Stimulated activated effector memory CD8-positive, alpha-beta T cell treated with anti-CD3 and anti-CD28 coated beads, Interleukin-12 subunit alpha, Interleukin-12 subunit beta, amount 100 ng/mL, for 72 hours (primary cell): ENCODE results near the gene PRKAA2.
A peak's percentile ranks its signal among the peaks of the same experiment; 100 is the strongest.

Source experiments
- ATAC-seq: fragments of 150-1000 bp; cut with Tn5 transposase; 2 replicates; pipeline ENCODE4 v1.10.0; 2021
- DNase-seq, 2 donors: peaks; one replicate each; pipeline ENCODE4 v3.0.0; 2021 to 2022; ENCODE audit warnings: low spot score in 2 of 2
- H3K27ac Mint-ChIP-seq: one replicate; pipeline ENCODE4 v1.8.0; 2022; ENCODE audit warnings: mild to moderate bottlenecking, mixed read lengths
- H3K36me3 Mint-ChIP-seq: one replicate; pipeline ENCODE4 v1.8.0; 2022; ENCODE audit warnings: mild to moderate bottlenecking, mixed read lengths
- H3K4me1 Mint-ChIP-seq: one replicate; pipeline ENCODE4 v1.8.0; 2022; ENCODE audit warnings: mixed read lengths
- H3K4me3 Mint-ChIP-seq: one replicate; pipeline ENCODE4 v1.8.0; 2022; ENCODE audit warnings: mild to moderate bottlenecking, mixed read lengths
- H3K9me3 Mint-ChIP-seq: one replicate; pipeline ENCODE4 v1.8.0; 2022; ENCODE audit warnings: mixed read lengths

Gene PRKAA2

DNA sequence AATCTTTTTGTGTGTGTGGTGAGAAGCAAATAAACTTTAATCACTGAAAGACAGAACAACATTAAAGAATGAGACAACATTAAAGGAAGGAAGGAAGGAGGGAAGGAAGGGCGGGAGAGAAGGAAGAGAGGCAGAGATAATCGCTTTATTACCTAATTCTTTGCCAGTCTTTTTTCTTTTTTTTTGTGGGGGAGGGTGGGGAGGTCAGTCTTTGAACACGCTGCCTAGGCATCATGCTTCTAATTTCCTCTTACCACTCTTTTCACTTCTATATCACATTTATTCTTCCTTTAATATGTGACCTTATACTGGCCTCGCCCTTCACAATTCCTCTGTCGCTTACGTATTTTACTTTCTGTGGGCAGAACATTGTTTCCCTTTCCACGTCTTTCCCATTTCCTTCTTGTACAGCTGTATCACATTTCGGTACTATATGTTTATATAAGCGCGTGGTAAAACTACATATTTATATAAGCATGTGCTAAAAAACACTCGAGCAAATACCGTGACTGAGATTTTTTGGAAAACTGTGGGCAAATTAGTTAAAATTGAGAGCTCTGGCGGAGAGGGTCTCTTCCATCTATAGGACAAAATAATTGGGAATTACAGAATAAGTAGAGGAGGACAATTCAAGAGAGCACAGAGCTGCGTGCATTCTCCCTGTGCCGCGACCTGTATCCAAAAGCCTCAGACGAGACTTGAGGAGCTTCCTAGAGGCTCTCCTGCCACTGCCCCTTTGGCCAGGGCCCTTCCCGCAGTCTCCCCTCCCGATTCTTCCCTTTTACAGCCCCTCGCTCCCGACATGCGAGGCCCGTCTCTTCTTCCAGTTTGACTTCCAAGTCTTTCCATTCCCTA, 823 bp upstream of the PRKAA2 start:
- H3K4me3 Mint-ChIP-seq: no peak overlapping the region
- H3K9me3 Mint-ChIP-seq: no peaks in the 10 kb centered on the region
- no peak for ATAC-seq
- H3K27ac Mint-ChIP-seq: no peak overlapping the region
- H3K36me3 Mint-ChIP-seq: no peaks in the 10 kb centered on the region
- H3K4me1 Mint-ChIP-seq: no peaks in the 10 kb centered on the region
- DNase-seq: no peak

DNA sequence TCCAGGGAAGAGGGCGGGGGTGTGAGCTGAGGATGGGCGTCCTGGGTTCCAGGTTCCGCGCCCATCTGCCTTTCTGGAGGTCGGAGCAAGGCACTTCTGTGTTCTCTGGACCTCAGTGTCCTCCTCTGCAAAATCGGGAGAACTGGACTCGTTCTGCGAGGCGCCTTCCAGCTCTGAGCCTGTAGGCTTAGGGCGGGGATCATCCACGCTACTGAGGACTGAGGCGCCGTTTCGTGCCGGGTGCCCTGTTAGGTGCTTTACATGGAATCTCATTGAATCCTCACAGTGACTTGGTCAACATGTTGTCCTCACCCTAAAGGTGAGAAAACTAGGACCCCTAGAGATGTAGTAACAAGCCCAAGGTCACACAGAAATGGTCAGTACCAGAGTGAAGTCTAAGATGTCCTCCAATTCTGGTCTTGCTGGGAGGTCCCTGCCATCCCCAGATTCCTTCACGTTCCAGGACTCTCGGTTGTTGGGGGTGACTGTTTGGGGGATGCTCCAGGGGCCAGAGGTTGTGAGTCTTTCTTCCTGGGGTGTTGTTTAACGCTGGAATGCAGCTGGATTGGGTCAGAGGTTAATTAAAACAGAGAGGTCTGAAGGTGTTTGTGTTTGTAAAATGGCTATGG, 677 bp downstream of the PRKAA2 start:
- no peaks in the 10 kb centered on the region for H3K36me3 Mint-ChIP-seq
- H3K4me3 Mint-ChIP-seq: no peak overlapping the region
- DNase-seq (no peak), ATAC-seq (peak; percentile 13)
- H3K4me1 Mint-ChIP-seq: no peaks in the 10 kb centered on the region
- H3K9me3 Mint-ChIP-seq: no peaks in the 10 kb centered on the region
- H3K27ac Mint-ChIP-seq: no peak overlapping the region

DNA sequence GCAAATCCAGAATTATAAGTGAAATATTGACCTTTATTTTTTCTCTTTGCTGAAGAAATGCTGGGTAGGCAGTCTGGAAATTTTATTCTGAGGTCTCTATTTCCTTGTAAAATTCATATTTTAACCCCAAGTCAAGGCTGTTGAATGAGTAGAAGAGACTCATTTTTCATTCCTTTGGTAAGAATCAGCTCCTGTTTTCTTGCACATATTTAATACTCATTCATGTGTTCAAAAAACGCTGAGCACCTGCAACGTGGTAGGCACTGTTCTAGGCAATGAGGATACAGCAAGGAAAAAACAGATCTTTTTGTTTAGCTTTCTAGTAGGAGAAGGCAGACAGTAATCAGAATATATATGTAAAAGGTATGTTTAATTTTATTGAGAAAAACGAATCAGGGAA, 1.5 kb downstream of the PRKAA2 start:
- no peak overlapping the region for H3K4me3 Mint-ChIP-seq
- no peaks in the 10 kb centered on the region for H3K36me3 Mint-ChIP-seq
- H3K4me1 Mint-ChIP-seq: no peaks in the 10 kb centered on the region
- H3K27ac Mint-ChIP-seq: no peak overlapping the region
- DNase-seq (no peak), ATAC-seq (no peak)
- no peaks in the 10 kb centered on the region for H3K9me3 Mint-ChIP-seq

DNA sequence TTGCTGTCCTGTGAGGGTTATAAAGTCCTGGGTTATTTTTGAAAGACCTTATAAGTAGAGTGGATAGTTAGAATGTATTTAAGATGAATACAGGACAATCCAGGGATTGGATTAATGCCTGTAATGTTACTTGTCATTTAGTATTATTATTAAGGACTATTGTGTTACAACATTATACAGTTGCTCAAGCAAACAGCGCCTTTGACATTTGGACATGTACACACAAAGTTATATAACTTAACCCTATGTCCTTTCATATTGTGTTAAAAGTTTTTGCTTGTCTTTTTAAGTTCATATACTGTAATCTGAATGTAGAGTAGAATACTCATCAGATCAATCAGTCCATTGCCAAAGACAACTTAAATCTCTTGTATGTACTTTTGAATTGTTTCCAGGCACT, 2.0 kb downstream of the PRKAA2 start:
- no peak for ATAC-seq
- Mint-ChIP-seq H3K36me3 (no peaks in the 10 kb centered on the region), H3K4me3 (no peak overlapping the region), H3K9me3 (no peaks in the 10 kb centered on the region), H3K27ac (no peak overlapping the region), H3K4me1 (no peaks in the 10 kb centered on the region)
- no peak for DNase-seq

DNA sequence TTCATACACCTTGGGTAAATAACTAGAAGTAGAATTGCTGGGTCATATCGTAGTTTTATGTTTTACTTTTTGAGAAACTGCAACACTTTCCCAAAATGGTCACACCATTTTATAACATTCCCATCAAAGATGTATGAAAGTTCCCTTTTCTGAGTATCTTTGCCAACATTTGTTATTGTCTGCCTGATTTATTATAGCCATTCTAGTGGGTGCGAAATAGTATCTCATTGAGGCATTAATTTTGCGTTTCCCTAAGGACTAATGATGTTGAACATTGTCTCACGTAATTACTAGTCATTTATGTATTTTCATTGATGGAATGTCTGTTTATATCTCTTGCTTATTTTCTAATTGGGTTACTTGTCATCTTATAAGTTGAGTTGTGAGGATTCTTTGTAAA, 3.4 kb downstream of the PRKAA2 start:
- no peak for ATAC-seq
- no peaks in the 10 kb centered on the region for H3K36me3 Mint-ChIP-seq
- H3K9me3 Mint-ChIP-seq: no peaks in the 10 kb centered on the region
- H3K27ac Mint-ChIP-seq: no peak overlapping the region
- no peak overlapping the region for H3K4me3 Mint-ChIP-seq
- no peaks in the 10 kb centered on the region for H3K4me1 Mint-ChIP-seq
- no peak for DNase-seq

DNA sequence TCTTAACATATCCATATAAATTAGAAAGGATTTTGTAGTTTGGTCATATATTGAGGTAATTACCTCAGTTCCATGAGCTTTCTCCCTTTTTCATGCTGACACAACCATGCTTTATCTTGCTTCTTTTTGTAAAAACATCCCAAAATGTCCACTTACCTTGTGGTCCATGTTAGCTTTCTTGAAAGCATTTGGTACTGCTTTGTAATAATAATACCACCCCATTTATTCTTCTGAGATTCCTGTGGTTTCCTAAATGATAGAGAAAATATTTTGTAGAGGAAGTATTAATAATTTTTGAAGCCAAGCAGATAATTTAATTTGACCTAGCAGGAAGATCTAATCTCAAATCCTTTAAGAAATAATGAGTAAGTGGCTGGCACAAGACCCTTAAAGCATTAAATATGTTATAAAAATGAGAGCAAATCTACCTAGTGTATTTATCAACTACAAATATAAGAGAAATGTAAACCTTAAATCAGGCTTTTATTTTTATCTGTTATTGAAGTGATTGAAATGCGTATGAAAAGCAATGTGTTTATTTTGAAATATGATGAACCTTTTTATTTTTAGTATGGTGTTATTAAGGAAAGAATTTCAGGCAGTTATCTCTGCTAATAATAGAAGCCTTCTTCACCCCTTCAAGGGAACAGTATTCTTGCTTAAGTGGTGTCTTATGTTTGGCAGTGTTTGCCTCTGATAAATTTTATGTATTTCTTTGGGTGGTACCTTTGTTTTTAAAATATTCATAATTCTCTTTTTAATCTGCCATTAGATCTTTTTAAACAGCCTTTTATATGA, 9.2 kb downstream of the PRKAA2 start:
- H3K4me1 Mint-ChIP-seq: no peaks in the 10 kb centered on the region
- no peaks in the 10 kb centered on the region for H3K36me3 Mint-ChIP-seq
- ATAC-seq (no peak), DNase-seq (no peak)
- peaks cover 2% of the 10 kb centered on the region for H3K9me3 Mint-ChIP-seq
- H3K27ac Mint-ChIP-seq: no peak overlapping the region
- no peak overlapping the region for H3K4me3 Mint-ChIP-seq

DNA sequence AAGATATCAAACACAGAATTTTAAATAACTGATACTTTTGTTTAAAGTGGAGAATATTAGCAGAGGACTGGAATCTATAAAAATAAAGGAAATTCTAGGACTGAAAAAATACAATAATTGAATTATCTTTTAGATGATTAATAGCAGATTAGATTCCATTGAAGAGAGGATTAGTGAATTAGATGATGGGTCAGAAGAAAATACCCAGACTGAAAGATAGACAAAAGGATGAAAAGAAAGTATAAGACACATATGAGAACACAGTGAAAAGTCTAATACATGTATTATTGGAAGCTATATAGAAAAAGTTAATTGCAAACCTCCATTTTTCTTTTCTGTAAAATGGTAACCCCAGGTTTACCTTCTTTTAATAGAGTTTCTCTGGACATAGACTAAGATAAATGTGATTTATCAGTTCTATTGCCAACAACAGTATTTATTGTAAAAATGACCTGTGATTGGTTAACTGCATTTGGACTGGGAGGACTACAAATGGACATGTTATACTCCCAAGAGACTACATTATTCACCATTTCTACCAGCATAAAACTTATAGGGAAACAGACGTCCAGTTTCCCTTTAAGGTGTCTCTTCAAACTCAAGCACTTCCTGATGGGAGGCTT, 11.0 kb downstream of the PRKAA2 start:
- no peaks in the 10 kb centered on the region for H3K4me1 Mint-ChIP-seq

DNA sequence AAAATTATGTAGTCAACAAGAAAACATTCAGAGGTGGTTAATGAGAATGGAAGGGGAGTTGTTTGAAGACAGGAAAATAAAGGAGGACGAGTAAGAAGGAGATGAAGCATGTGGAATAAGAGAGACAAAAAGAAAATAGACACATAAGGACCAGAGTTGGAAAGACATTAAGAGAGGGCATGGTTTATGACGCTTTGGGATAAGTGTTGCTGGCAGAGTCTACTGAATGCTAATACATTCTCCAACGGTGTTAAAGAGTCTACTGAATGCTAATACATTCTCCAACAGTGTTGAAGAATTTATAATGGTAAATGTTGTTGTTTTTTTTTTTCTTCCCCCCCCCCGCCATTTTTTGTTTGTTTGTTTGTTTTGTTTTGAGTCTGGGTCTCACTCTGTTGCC, 13.1 kb downstream of the PRKAA2 start:
- Mint-ChIP-seq H3K9me3 (peaks cover 2% of the 10 kb centered on the region), H3K4me3 (no peak overlapping the region), H3K36me3 (no peaks in the 10 kb centered on the region), H3K4me1 (no peaks in the 10 kb centered on the region), H3K27ac (no peak overlapping the region)
- ATAC-seq (no peak), DNase-seq (no peak)

More for the DNA sequence above, 11.0 kb downstream of the PRKAA2 start:
- Mint-ChIP-seq H3K4me3 (no peak overlapping the region), H3K27ac (no peak overlapping the region), H3K9me3 (peaks cover 2% of the 10 kb centered on the region), H3K36me3 (no peaks in the 10 kb centered on the region)
- ATAC-seq: no peak
- no peak for DNase-seq

DNA sequence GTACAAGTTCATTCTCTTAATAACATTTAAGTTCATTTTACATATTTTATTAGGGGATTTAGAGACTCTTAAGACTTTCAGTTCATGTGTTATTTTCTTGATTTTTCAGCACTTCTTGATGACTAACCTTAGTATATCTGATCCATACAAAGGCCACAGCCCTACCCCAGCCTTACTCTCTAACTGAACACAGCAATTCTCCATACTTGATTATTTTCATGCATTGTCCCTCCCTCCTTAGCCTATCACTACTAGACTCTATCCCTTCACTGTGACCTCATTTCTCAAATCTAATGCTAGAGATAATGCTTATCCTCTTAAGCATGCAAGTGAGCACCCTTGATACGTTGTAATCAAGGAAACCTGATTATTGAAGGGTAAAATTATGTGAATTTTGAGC, 15.2 kb downstream of the PRKAA2 start:
- ATAC-seq (no peak), DNase-seq (no peak)
- peaks cover 2% of the 10 kb centered on the region for H3K9me3 Mint-ChIP-seq
- H3K27ac Mint-ChIP-seq: no peak overlapping the region
- H3K4me3 Mint-ChIP-seq: no peak overlapping the region
- no peaks in the 10 kb centered on the region for H3K4me1 Mint-ChIP-seq
- H3K36me3 Mint-ChIP-seq: no peaks in the 10 kb centered on the region

DNA sequence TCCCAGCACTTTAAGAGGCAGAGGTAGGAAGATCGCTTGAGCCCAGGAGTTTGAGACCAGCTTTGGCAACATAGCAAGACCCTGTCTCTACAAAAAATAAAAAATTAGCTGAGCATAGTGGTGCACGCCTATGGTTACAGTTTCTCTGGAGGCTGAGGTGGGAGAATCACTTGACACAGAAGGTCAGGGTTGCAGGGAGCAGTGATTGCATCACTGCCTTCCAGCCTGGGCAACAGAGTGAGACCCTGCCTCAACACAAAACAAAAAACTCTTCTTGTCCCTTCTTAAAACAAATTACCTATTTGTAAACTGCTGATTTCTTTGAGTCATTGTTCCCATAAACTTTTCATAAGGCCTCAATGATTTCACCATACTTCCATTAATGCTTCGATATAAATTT, 18.7 kb downstream of the PRKAA2 start:
- no peak overlapping the region for H3K27ac Mint-ChIP-seq
- no peaks in the 10 kb centered on the region for H3K36me3 Mint-ChIP-seq
- H3K4me1 Mint-ChIP-seq: no peaks in the 10 kb centered on the region
- H3K4me3 Mint-ChIP-seq: no peak overlapping the region
- no peak for DNase-seq
- H3K9me3 Mint-ChIP-seq: no peaks in the 10 kb centered on the region
- no peak for ATAC-seq

DNA sequence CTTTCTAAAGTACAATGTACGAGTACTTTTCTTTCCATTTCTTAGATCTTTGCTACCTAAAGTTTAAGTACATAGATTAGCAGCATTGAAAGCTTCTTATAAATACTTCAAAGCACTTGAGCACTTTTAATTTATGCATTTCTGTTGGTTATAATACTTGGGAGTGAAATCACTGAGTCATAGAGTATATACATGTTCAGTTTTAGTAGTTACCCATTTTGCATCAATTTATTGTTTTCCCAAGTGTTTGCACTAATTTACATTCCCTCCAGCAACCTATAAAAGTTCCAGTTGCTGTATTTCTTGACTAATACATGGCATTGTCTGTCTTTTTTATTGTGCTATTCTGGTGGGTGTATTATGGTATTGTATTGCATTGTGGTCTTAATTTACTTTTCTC, 20.3 kb downstream of the PRKAA2 start:
- Mint-ChIP-seq H3K4me3 (no peak overlapping the region), H3K9me3 (no peaks in the 10 kb centered on the region), H3K36me3 (no peaks in the 10 kb centered on the region), H3K27ac (no peak overlapping the region), H3K4me1 (no peaks in the 10 kb centered on the region)
- DNase-seq (no peak), ATAC-seq (no peak)

DNA sequence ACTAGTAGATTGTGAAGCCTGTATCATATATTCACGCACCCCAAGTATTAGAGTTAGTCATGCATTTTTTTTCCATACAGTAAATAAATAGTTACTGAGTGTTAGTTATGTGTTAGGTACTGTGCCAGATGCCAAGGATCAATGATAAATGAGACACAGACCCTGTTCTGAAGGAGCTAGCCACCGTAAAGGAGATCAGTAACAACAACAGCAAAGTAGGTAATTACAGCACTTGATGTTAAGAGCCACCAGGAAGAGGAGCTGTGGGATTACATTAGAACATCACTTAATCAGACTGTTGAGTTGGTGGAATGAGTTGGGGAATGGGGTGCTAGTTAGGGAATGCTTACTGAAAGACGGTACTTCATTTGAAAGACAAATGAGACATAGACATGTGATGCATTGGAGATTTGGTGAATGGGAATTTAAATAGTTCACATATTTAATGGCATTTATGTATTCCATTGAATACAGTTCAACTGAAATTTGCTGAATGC, 21.0 kb downstream of the PRKAA2 start:
- no peak overlapping the region for H3K27ac Mint-ChIP-seq
- H3K9me3 Mint-ChIP-seq: no peaks in the 10 kb centered on the region
- no peak overlapping the region for H3K4me3 Mint-ChIP-seq
- H3K36me3 Mint-ChIP-seq: no peaks in the 10 kb centered on the region
- DNase-seq (no peak), ATAC-seq (no peak)
- no peaks in the 10 kb centered on the region for H3K4me1 Mint-ChIP-seq

DNA sequence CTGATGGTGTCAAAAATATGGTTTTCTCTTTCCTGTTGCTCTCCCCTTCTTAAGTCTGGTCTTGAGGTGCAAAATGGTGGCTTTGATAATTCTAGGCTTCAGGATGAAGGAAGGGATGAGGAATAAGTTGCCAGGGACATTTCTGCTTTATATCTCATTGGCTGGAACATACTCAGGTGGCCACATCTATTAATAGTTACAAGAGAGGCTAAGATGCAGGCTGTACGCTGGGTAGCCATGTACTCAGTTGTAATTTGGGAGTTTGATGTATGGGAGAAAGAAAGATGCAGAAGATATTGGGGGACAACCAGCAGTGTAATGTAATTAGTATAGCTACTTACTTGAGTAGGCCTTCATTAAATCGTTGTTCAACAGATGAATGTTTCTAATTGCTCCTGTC, 25.2 kb downstream of the PRKAA2 start:
- no peaks in the 10 kb centered on the region for H3K9me3 Mint-ChIP-seq
- no peaks in the 10 kb centered on the region for H3K4me1 Mint-ChIP-seq
- no peak overlapping the region for H3K4me3 Mint-ChIP-seq
- DNase-seq (no peak), ATAC-seq (no peak)
- H3K36me3 Mint-ChIP-seq: no peaks in the 10 kb centered on the region
- no peak overlapping the region for H3K27ac Mint-ChIP-seq

DNA sequence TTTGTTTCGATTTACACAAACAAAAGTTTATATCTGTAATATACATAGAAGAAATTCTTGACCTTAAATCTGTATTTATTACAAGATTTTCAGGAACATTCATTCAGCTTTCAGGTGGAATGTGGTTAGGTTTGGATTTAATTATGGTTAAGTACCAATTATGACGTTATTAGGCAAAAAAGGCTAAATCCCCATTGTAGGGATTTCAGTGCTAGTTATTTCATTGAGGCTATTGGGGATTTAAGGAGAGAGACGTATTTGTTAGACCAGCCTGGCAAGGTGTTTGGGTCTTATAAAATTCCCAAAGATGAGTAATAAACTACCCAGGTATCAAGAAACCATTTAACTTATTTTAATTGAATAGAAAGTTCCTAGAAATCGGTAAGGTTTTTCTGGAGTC, 26.0 kb downstream of the PRKAA2 start:
- Mint-ChIP-seq H3K36me3 (no peaks in the 10 kb centered on the region), H3K9me3 (no peaks in the 10 kb centered on the region), H3K4me3 (no peak overlapping the region), H3K4me1 (no peaks in the 10 kb centered on the region), H3K27ac (no peak overlapping the region)
- DNase-seq: no peak
- ATAC-seq: no peak

DNA sequence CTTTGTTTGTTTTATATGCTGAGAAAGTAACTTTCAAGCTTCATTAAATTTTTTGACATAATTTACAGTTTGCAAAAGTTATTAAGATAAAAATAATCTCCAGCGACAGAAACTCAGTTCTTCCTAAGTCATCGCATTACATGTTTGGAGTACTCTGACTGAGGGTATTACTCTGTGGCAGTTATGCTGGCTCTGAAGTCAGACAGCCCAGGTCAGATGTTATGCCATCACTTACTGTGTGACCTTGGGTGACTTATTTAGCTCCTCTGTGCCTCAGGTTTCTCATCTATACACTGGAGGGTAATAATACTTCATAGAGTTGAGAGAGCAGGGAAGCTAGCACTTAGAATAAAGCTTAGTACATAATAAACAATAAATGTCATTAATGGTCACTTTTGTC, 26.4 kb downstream of the PRKAA2 start:
- no peak overlapping the region for H3K27ac Mint-ChIP-seq
- no peaks in the 10 kb centered on the region for H3K9me3 Mint-ChIP-seq
- ATAC-seq (no peak), DNase-seq (no peak)
- H3K36me3 Mint-ChIP-seq: no peaks in the 10 kb centered on the region
- H3K4me3 Mint-ChIP-seq: no peak overlapping the region
- no peaks in the 10 kb centered on the region for H3K4me1 Mint-ChIP-seq
